Measurements from ENCODE around the gene B9D1. TPM values are rescaled to one million over a fixed set of nuclear protein-coding genes. Genes with fewer than 3 reads are reported as not detected.

The B9D1 gene
- total RNA-seq, 1 experiment from 2014 or later = 11.5 TPM

DNA sequence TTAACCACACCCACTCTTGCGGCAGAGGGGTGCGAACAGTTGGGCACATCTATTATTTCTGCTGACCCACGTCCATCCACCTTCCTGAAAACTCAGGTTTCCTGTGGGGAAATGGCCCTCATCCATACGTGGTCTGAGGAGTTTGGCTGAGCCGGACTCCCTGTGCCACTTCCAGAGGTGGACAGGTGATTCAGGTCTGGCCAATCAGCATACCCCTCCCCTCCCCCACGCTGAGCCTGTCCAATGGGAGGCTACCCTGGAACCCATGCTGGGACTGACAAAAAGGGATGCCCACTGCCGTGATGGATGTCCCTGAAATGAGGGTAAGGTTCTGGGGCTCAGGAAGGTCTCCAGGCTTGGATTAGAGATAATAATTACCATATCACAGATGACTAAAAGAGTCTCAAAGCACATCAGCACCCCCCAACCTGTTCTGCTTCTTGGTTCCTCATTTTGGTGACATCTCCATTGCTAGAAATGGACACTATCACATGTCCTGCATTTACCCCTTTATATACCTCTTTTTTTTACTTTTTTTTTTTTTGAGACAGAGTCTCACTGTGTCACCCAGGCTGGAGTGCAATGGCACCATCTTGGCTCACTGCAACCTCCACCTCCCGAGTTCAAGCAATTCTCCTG, 10.5 kb upstream of the B9D1 start:
- no peaks in the 10 kb centered on the region for H3K27me3 Mint-ChIP-seq (ENCODE audit: insufficient read depth, unreplicated experiment)
- Histone ChIP-seq H3K4me3 (ENCODE audit: low read depth, low read length) (no peak overlapping the region), H3K27me3 (replicated peaks; ENCODE audit: control insufficient read depth, insufficient read depth, low read length) (no peaks in the 10 kb centered on the region), H3K36me3 (ENCODE audit: control insufficient read depth, insufficient read depth, low read length) (no peaks in the 10 kb centered on the region), H3K4me1 (peaks cover 11% of the 10 kb centered on the region), H3K9me3 (no peaks in the 10 kb centered on the region)
- H3K36me3 Mint-ChIP-seq (ENCODE audit: insufficient read depth, unreplicated experiment) = peaks cover 14% of the 10 kb centered on the region
- no peak overlapping the region for H3K27ac Mint-ChIP-seq (ENCODE audit: unreplicated experiment)
- TF ChIP-seq, protein P1, sequence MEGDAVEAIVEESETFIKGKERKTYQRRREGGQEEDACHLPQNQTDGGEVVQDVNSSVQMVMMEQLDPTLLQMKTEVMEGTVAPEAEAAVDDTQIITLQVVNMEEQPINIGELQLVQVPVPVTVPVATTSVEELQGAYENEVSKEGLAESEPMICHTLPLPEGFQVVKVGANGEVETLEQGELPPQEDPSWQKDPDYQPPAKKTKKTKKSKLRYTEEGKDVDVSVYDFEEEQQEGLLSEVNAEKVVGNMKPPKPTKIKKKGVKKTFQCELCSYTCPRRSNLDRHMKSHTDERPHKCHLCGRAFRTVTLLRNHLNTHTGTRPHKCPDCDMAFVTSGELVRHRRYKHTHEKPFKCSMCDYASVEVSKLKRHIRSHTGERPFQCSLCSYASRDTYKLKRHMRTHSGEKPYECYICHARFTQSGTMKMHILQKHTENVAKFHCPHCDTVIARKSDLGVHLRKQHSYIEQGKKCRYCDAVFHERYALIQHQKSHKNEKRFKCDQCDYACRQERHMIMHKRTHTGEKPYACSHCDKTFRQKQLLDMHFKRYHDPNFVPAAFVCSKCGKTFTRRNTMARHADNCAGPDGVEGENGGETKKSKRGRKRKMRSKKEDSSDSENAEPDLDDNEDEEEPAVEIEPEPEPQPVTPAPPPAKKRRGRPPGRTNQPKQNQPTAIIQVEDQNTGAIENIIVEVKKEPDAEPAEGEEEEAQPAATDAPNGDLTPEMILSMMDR (IDR thresholded peaks at IDR 0.05; ENCODE audit: insufficient read depth in 1 of 2, low read depth in 1 of 2, low read length in 1 of 2, severe bottlenecking in 1 of 2, unreplicated experiment in 1 of 2) = no peak
- BruUV-seq (replicated peaks) = no TSS peak
- H3K9me3 Mint-ChIP-seq (ENCODE audit: unreplicated experiment) = no peaks in the 10 kb centered on the region
- DNase-seq = no peak
- ChIA-PET POLR2A (no interaction called here), CTCF (no interaction called here)
- H3K4me3 Mint-ChIP-seq (ENCODE audit: unreplicated experiment) = no peak overlapping the region
- intact Hi-C loops (cut with micrococcal nuclease; ENCODE audit: unreplicated experiment) = no loop called here
- H3K4me1 Mint-ChIP-seq (ENCODE audit: low read depth, unreplicated experiment) = peaks cover 13% of the 10 kb centered on the region

DNA sequence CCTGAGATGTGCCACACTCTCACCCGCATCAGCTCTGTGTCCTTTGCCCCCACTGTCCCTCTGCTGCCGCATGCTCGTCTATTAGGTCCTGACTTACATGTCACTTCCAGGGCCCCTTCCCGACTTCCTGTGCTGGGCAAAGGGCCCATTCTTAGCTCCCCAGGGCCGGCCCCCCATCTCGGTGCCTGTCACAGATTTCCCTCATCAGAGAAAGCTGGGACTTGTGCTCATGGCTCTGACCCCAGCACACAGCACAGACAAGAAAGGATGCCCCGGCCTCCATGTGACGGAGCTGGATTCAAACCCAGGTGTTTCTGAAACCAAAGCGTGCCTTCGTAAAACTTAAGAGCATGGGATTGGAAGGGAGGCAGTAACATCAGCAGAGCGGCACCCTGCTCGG, 9.9 kb upstream of the B9D1 start:
- intact Hi-C loops (cut with micrococcal nuclease; ENCODE audit: unreplicated experiment) = no loop called here
- ChIA-PET POLR2A (no interaction called here), CTCF (no interaction called here)
- DNase-seq = no peak
- no peaks in the 10 kb centered on the region for H3K36me3 ChIP-seq (ENCODE audit: control insufficient read depth, insufficient read depth, low read length)
- H3K27me3 ChIP-seq (replicated peaks; ENCODE audit: control insufficient read depth, insufficient read depth, low read length) = no peaks in the 10 kb centered on the region
- TF ChIP-seq, protein P1 (IDR thresholded peaks at IDR 0.05; ENCODE audit: insufficient read depth in 1 of 2, low read depth in 1 of 2, low read length in 1 of 2, severe bottlenecking in 1 of 2, unreplicated experiment in 1 of 2) = no peak
- no TSS peak for BruUV-seq (replicated peaks)
- peaks cover 11% of the 10 kb centered on the region for H3K4me1 ChIP-seq
- Mint-ChIP-seq H3K9me3 (ENCODE audit: unreplicated experiment) (no peaks in the 10 kb centered on the region), H3K27me3 (ENCODE audit: insufficient read depth, unreplicated experiment) (no peaks in the 10 kb centered on the region), H3K4me1 (ENCODE audit: low read depth, unreplicated experiment) (peaks cover 13% of the 10 kb centered on the region), H3K27ac (ENCODE audit: unreplicated experiment) (no peak overlapping the region), H3K36me3 (ENCODE audit: insufficient read depth, unreplicated experiment) (peaks cover 9% of the 10 kb centered on the region), H3K4me3 (ENCODE audit: unreplicated experiment) (no peak overlapping the region)
- H3K4me3 ChIP-seq (ENCODE audit: low read depth, low read length) = no peak overlapping the region
- no peaks in the 10 kb centered on the region for H3K9me3 ChIP-seq

DNA sequence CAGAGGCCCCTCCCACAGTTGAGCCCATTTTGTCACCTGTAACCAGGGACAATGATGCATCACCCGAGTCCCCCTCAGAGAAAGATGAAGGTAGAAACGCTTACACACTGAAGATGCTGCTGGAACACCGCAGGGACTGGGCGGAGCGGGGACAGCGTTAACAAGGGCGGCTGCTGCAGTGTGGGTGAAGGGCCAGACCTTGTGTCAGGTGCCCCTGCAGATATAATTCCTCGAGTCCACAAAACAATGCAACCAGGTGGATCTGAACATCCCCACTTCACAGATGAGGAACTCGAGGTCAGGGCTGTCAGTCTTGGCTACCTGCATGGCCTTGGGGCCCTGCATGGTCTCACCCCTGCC, 9.5 kb upstream of the B9D1 start:
- H3K4me1 ChIP-seq = peaks cover 11% of the 10 kb centered on the region
- intact Hi-C loops (cut with micrococcal nuclease; ENCODE audit: unreplicated experiment) = no loop called here
- peaks cover 13% of the 10 kb centered on the region for H3K4me1 Mint-ChIP-seq (ENCODE audit: low read depth, unreplicated experiment)
- CTCF ChIA-PET = no interaction called here
- H3K9me3 ChIP-seq = no peaks in the 10 kb centered on the region
- no peaks in the 10 kb centered on the region for H3K9me3 Mint-ChIP-seq (ENCODE audit: unreplicated experiment)
- H3K36me3 Mint-ChIP-seq (ENCODE audit: insufficient read depth, unreplicated experiment) = peaks cover 4% of the 10 kb centered on the region
- H3K27me3 ChIP-seq (replicated peaks; ENCODE audit: control insufficient read depth, insufficient read depth, low read length) = no peaks in the 10 kb centered on the region
- POLR2A ChIA-PET = no interaction called here
- no peak overlapping the region for H3K4me3 ChIP-seq (ENCODE audit: low read depth, low read length)
- TF ChIP-seq, protein P1 (IDR thresholded peaks at IDR 0.05; ENCODE audit: insufficient read depth in 1 of 2, low read depth in 1 of 2, low read length in 1 of 2, severe bottlenecking in 1 of 2, unreplicated experiment in 1 of 2) = no peak
- DNase-seq = no peak
- no TSS peak for BruUV-seq (replicated peaks)
- H3K27ac Mint-ChIP-seq (ENCODE audit: unreplicated experiment) = no peak overlapping the region
- H3K4me3 Mint-ChIP-seq (ENCODE audit: unreplicated experiment) = no peak overlapping the region
- H3K36me3 ChIP-seq (ENCODE audit: control insufficient read depth, insufficient read depth, low read length) = no peaks in the 10 kb centered on the region
- no peaks in the 10 kb centered on the region for H3K27me3 Mint-ChIP-seq (ENCODE audit: insufficient read depth, unreplicated experiment)

Measured in Caco-2 (cell line).